Muscle layer of colon (tissue), 2 donors: ENCODE measurements around the gene CCR6.

Experiments
- H3K27ac ChIP-seq: one replicate; pipeline ENCODE4 v1.7.0; 2013; ENCODE audit warnings: low read depth, mild to moderate bottlenecking, low read length, moderate library complexity
- H3K27me3 ChIP-seq, 2 donors: one replicate each; pipeline ENCODE4 v1.7.0; 2013; ENCODE audit warnings: low read length in 2 of 2, mild to moderate bottlenecking in 2 of 2; ENCODE audit not compliant: insufficient read depth in 2 of 2, control insufficient read depth in 1 of 2
- H3K36me3 ChIP-seq: one replicate; pipeline ENCODE4 v1.7.0; 2013; ENCODE audit warnings: mild to moderate bottlenecking, low read length; ENCODE audit not compliant: insufficient read depth
- H3K4me1 ChIP-seq: one replicate; pipeline ENCODE4 v1.7.0; 2013; ENCODE audit warnings: mild to moderate bottlenecking, low read length; ENCODE audit not compliant: insufficient read depth
- H3K4me3 ChIP-seq, 2 donors: one replicate each; pipeline ENCODE4 v1.7.0; 2013; ENCODE audit warnings: low read length in 2 of 2, low read depth in 1 of 2, mild to moderate bottlenecking in 1 of 2, moderate library complexity in 1 of 2
- H3K9ac ChIP-seq: one replicate; pipeline ENCODE4 v1.7.0; 2013; ENCODE audit warnings: low read length
- H3K9me3 ChIP-seq: one replicate; pipeline ENCODE4 v1.7.0; 2013; ENCODE audit warnings: mild to moderate bottlenecking, low read length
- donor health status: abdominal sarcoma.
- donor health status: Adenocarcinoma of cecum.

The CCR6 gene

DNA sequence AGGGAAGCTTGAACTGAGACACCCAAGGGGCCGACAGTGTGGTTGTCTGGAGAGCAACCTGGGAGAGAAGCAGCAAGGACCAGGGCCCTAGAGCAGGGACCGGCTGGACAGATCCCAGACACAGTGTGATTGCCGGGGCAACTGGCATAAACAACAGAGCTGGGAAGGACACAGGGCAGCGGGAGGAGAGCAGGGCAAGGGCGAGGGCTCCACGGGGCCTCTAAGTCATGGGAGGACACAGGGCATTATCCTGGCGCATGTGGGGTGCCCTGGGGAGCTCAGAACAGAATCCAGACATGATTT, 31.1 kb upstream of the CCR6 start:
- H3K4me1 ChIP-seq: no peaks in the 10 kb centered on the region
- H3K9ac ChIP-seq: no peak overlapping the region
- H3K4me3 ChIP-seq: no peak overlapping the region
- H3K36me3 ChIP-seq: no peaks in the 10 kb centered on the region
- H3K27me3 ChIP-seq: no peaks in the 10 kb centered on the region
- H3K9me3 ChIP-seq: no peaks in the 10 kb centered on the region
- no peak overlapping the region for H3K27ac ChIP-seq

DNA sequence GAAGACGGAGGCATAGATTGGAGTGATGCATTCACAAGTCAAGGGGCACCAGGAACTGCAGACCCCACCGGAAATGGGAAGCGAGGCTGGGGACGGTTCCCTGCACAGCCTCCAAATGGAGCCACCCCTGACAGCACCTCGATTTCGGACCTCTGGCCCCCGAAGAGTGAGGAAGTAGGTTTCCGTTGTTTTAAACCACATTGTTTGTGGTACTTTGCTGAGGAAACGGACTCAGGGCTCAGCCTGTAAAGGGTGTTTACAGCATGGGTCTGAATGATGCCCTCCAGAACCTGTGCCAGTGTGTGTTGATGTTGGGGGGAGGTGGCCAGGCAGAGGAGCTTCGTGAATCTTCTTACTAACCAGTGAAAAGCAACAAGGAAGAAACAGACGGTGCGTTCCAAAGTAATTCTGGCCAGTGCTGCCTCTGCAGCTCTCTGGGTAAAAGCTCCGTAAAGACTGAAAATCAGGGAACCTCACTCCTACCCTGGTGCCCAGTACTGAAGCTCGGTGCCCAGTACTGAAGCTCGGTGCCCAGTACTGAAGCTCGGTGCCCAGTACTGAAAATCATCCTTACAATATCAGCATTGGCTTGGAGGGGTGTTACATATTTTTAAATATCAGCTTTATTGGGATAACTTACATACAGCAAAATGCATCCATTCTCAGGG, 30.1 kb upstream of the CCR6 start:
- Histone ChIP-seq H3K9ac (no peak overlapping the region), H3K9me3 (no peaks in the 10 kb centered on the region), H3K4me3 (no peak overlapping the region), H3K27me3 (no peaks in the 10 kb centered on the region), H3K36me3 (no peaks in the 10 kb centered on the region), H3K4me1 (no peaks in the 10 kb centered on the region), H3K27ac (no peak overlapping the region)

DNA sequence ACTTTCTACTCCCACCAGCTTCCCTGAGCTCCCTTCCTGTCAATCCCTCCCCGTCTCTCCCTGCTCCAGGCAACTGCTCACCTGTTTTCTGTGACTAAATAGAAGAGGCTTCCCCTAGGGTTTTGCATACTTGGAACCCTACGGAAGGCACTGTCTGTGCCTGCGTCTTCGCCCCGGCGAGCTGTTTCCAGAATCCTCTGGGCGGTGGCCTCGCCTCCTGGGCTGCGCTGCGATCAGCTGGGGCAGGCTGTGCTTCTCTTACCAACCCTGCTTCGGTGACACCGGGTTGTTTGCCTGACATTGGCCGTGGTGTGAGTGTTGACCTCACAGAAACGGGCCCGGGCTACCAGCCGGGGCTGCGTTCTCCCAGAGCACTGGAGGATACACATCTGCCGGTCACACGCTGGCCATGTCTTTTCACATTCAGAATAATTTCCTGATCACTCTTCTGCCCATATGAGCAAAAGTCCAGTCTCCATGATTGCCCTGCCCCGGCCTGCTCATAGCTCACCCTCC, 29.4 kb upstream of the CCR6 start:
- no peak overlapping the region for H3K9ac ChIP-seq
- H3K36me3 ChIP-seq: no peaks in the 10 kb centered on the region
- H3K27ac ChIP-seq: no peak overlapping the region
- H3K4me1 ChIP-seq: no peaks in the 10 kb centered on the region
- no peak overlapping the region for H3K4me3 ChIP-seq
- no peaks in the 10 kb centered on the region for H3K9me3 ChIP-seq
- H3K27me3 ChIP-seq: no peaks in the 10 kb centered on the region

DNA sequence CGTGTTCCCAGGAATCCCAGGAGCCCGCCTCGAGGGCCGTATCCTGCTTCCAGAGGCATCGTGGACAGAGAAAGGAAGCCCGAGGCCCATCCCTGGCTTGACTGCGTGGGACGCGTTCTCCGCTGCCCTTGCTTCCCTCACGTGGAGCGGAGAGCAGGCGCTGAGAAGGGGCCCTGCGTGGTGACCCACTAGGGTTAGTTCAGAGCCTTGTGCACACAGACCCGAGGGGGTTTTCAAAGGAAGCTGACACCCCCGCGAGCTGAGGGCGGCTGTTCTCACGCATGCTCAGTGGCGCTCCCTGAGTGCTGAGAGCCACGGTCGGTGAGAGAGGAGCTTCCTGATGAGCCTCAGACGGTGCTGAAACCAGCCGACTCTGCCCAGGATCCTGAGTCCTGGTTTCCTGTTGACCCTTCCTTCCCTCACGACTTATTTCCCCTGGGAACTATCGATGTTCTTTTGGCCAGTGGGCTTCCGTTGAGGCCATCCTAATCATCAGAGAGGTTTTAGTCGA, 28.9 kb upstream of the CCR6 start:
- no peaks in the 10 kb centered on the region for H3K27me3 ChIP-seq
- H3K4me3 ChIP-seq: no peak overlapping the region
- H3K9me3 ChIP-seq: no peaks in the 10 kb centered on the region
- no peaks in the 10 kb centered on the region for H3K36me3 ChIP-seq
- no peak overlapping the region for H3K27ac ChIP-seq
- no peak overlapping the region for H3K9ac ChIP-seq
- H3K4me1 ChIP-seq: no peaks in the 10 kb centered on the region

DNA sequence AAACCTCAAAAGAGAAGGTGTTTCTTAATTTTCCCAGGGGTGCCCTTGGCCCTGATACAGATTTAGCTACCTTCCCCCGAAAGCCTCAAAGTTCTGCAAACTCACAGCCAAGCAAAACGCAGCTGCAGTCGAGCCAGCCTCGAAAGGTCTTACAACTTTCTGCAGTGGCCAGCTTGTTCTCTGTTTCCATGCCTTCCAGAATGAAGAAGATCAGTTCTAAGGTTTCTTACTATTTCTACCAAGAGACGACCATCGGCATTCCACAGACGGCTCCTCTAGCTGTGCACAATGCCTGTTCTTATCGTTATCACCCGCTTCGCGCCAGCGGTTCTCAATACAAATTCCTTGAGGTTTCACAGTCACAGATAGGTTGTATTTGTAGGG, 28.5 kb upstream of the CCR6 start:
- Histone ChIP-seq H3K36me3 (no peaks in the 10 kb centered on the region), H3K9ac (no peak overlapping the region), H3K9me3 (no peaks in the 10 kb centered on the region), H3K4me1 (no peaks in the 10 kb centered on the region), H3K27ac (no peak overlapping the region), H3K27me3 (no peaks in the 10 kb centered on the region), H3K4me3 (no peak overlapping the region)

DNA sequence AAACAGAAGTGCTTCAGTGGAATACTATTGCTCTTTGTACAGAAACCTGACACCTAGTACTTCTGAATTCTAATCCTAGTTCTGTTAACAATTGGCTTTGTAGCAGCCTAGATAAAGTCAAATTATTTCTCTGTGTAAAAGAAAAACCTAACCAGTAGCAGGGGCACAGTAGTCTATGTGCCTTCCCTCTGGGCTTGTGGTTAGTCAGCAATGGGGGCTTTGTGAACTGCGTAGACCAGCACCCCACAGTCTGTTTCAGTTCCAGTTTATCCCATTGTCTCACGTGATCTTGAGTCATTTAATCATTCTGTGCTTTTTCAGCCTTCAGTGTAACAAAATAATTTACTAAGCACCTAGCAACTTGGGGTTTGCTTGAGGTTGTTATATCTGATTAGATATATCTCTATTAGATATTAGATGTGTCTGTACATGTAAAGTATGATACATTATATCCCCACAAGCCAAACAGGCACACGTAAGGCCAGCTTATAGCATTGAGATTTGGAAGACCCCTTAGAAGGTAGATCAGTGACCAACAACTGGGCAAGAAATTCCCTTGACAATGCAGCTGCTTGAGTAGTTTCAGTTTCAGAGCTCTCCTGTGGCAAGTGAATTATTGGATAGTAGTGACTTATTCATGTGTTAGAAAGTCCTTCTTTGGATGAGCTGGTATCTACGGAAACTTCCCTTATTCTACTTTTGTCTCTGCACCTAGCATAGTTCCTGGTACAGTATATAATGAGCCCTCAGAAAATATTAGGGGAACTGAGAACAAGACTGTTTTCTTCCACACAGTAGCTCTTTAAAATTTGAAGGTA, 27.9 kb upstream of the CCR6 start:
- H3K27ac ChIP-seq: no peak overlapping the region
- H3K9me3 ChIP-seq: no peaks in the 10 kb centered on the region
- no peak overlapping the region for H3K9ac ChIP-seq
- H3K4me1 ChIP-seq: no peaks in the 10 kb centered on the region
- no peaks in the 10 kb centered on the region for H3K27me3 ChIP-seq
- no peak overlapping the region for H3K4me3 ChIP-seq
- no peaks in the 10 kb centered on the region for H3K36me3 ChIP-seq

DNA sequence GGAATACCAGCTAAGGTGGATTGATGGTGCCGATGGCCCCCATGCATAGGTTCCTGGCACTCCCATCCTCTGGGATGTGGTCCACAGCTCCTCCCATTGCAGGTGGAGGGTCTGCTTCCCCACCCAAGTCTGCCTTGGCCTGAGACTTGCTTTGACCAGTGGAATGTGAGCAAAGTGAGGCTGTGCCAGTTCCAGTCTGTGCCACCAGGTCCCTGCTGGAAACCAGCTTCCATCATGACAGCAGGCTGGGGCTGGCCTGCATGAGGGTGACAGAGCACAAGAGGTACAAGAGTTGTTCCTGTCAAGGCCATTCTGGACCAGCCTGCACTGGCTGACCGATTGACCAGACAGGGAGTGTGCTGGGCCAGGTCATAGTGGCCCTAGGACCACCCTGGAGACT, 27.0 kb upstream of the CCR6 start:
- H3K4me3 ChIP-seq: no peak overlapping the region
- H3K4me1 ChIP-seq: no peaks in the 10 kb centered on the region
- no peaks in the 10 kb centered on the region for H3K9me3 ChIP-seq
- no peak overlapping the region for H3K27ac ChIP-seq
- H3K27me3 ChIP-seq: no peaks in the 10 kb centered on the region
- H3K36me3 ChIP-seq: no peaks in the 10 kb centered on the region
- no peak overlapping the region for H3K9ac ChIP-seq

DNA sequence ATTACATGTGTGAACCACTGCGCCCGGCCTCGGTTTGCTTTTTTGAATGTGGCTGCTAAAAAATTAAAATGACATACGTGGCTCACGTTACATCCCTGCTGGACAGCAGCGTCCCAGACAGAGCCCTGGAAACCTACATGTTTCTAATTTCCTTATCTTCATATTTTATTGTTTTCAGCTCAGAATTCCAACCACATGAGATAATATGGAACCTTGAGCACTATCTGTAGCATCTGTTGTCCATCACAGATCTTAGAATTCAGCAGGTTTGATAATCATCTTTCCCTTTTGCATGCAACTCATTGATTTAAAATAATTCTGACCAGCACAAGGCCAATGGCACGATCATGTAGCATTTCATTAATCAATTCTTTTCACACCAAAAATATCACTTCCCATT, 25.9 kb upstream of the CCR6 start:
- Histone ChIP-seq H3K9ac (no peak overlapping the region), H3K27ac (no peak overlapping the region), H3K9me3 (no peaks in the 10 kb centered on the region), H3K36me3 (no peaks in the 10 kb centered on the region), H3K4me1 (no peaks in the 10 kb centered on the region), H3K27me3 (no peaks in the 10 kb centered on the region), H3K4me3 (no peak overlapping the region)

DNA sequence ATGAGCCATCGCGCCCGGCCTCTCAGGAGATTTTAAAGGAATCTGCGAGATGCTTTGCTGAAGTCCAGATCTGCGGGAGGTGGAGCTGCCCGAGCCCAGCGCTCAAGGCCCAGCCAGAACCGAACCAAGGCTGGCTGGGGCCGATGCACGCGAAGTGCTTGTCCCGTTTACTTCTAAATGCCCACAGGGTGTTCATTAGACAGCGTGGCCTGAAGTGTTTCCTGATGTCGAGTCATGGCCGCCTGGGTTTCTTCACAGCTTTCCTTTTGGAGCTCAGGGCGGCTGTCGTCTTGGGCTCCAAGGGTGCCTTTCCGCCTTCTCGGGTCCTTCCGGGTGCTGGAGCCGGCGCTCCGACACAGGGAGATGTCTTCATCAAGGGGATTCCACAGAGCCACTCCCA, 25.1 kb upstream of the CCR6 start:
- no peaks in the 10 kb centered on the region for H3K4me1 ChIP-seq
- H3K36me3 ChIP-seq: no peaks in the 10 kb centered on the region
- H3K4me3 ChIP-seq: no peak overlapping the region

DNA sequence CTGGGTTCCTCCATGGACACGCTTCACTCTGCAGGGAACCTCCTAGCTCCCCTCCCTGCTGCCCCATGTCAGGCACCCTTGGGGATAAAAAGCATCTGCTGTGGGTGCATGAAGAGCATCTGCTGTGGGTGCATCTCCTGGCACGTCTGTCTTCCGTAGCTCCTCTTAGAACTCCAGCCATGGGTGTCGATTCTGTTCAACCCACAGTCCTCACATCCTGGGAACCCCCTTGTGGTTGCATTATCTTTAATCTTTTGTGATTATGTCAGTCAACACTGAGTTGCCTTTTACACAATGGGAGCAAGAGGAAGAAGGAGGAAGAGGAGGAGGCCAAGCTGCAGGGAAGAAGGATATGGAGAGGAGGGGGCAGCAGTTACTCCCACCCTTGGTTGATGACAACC, 24.1 kb upstream of the CCR6 start:
- Histone ChIP-seq H3K36me3 (no peaks in the 10 kb centered on the region), H3K9me3 (no peaks in the 10 kb centered on the region), H3K9ac (no peak overlapping the region), H3K27ac (no peak overlapping the region), H3K4me3 (no peak overlapping the region), H3K4me1 (no peaks in the 10 kb centered on the region), H3K27me3 (no peaks in the 10 kb centered on the region)

More for the DNA sequence above, 25.1 kb upstream of the CCR6 start:
- H3K27ac ChIP-seq: no peak overlapping the region
- H3K9ac ChIP-seq: no peak overlapping the region
- H3K27me3 ChIP-seq: no peaks in the 10 kb centered on the region
- no peaks in the 10 kb centered on the region for H3K9me3 ChIP-seq

DNA sequence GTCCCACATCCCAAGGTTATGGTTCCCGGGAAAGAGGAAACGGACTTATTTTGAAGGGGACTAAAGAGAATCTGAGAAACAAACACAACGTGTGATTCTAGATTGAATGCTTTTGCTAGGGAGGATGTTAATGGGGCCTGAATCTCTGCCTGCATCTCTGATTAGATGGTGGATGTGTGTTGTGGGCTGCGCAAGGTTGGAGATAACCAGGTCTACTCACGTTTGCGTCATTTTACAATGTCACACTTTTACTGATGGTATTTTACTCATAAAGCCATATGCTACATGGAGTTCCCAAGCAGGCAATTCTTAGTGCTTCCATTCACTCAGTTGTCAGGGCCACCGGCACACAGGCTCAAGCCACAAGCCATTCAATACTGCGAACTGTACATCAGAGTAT, 23.2 kb upstream of the CCR6 start:
- H3K27ac ChIP-seq: no peak overlapping the region
- no peak overlapping the region for H3K4me3 ChIP-seq
- H3K9ac ChIP-seq: no peak overlapping the region
- no peaks in the 10 kb centered on the region for H3K27me3 ChIP-seq
- no peaks in the 10 kb centered on the region for H3K4me1 ChIP-seq
- no peaks in the 10 kb centered on the region for H3K9me3 ChIP-seq
- H3K36me3 ChIP-seq: no peaks in the 10 kb centered on the region

DNA sequence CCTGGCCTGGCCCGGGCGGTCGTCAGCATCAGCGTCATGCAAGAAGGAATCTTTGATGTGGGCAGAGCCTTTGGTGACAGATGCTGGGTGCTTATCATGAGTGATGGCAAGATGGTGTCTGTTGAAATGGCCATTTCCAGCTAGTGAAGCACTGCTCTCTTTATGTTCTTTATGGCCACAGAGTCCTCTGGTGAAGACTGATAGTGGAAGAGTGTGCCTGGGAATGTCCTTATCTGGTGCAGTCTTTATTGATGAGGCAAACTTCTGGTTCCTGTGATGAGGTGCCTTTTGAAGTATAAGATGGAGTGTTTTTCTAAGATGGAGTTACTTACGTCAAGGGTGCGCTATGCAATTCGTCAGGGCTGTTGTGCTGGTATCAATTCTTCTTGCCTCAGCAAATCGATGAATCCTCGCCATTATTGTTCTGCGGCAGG, 22.6 kb upstream of the CCR6 start:
- no peaks in the 10 kb centered on the region for H3K36me3 ChIP-seq
- no peak overlapping the region for H3K27ac ChIP-seq
- H3K27me3 ChIP-seq: no peaks in the 10 kb centered on the region
- no peaks in the 10 kb centered on the region for H3K4me1 ChIP-seq
- no peak overlapping the region for H3K4me3 ChIP-seq
- H3K9ac ChIP-seq: no peak overlapping the region
- H3K9me3 ChIP-seq: no peaks in the 10 kb centered on the region
